Keratinocyte (primary cell): ENCODE results near the gene PCSK1N.

Experiments used
- CTCF ChIP-seq, 3 experiments: IDR thresholded peaks in 1 of 3; conservative IDR thresholded peaks in 1 of 3; optimal IDR thresholded peaks in 1 of 3; 2 replicates in 2 of 3; 3 replicates in 1 of 3; pipeline versions ENCODE3 to v1.5.1; 2011; ENCODE audit warnings: low read length in 3 of 3, mild to moderate bottlenecking in 3 of 3, moderate library complexity in 2 of 3, control low read depth in 1 of 3, inconsistent platforms in 1 of 3; ENCODE audit not compliant: insufficient read depth in 2 of 3; ENCODE audit errors: extremely low read depth in 1 of 3
- EZH2 ChIP-seq: IDR thresholded peaks from one replicate; pipeline ENCODE4 v1.6.1; 2012; ENCODE audit warnings: inconsistent platforms, mild to moderate bottlenecking, low read length, moderate library complexity

GRCh38 chrX:48831909-48832291 is 3.5 kb downstream of the PCSK1N start:
- no peak for TF ChIP-seq EZH2
- no peak for TF ChIP-seq CTCF (optimal IDR thresholded peaks at IDR 0.05 in 1 of 3, IDR thresholded peaks at IDR 0.05 in 1 of 3, conservative IDR thresholded peaks at IDR 0.05 in 1 of 3; ENCODE audit: extremely low read depth in 1 of 3, insufficient read depth in 2 of 3, low read length in 3 of 3)
